K562 (cell line): ENCODE measurements around the gene MACROD2. TPM values are rescaled to one million over a fixed set of nuclear protein-coding genes. Genes with fewer than 3 reads are reported as not detected.

Experiments used
- ATAC-seq: fragments of 200-7000 bp; cut with Tn5 transposase; 3 replicates; pipeline ENCODE4 v1.9.1; 2020; ENCODE audit warnings: moderate library complexity
- BruUV-seq: library from RNA; stranded (reverse); fragments of 400-500 nt; replicated peaks from 2 replicates; lab custom pipeline; 2021; lab: Mats Ljungman, UMichigan
- CTCF ChIA-PET: fragments of 300-600 bp; formaldehyde crosslinking; extraction: SDS; loops from one replicate; lab custom pipeline; 2021; ENCODE audit warnings: low intra/inter-chr PET ratio; lab: Yijun Ruan, JAX
- POLR2A ChIA-PET: fragments of 300-600, 350-650 bp; sonication (Branson Sonifier 250); formaldehyde crosslinking; extraction: SDS; loops from one replicate; lab custom pipeline; 2021; ENCODE audit warnings: antibody characterized with exemption, inconsistent platforms; lab: Yijun Ruan, JAX
- DNase-seq, 4 experiments: peaks; one replicate each; pipeline versions ENCODE4 v3.0.0 to v3.0.0-alpha.2; 2011 to 2018; ENCODE audit warnings: low spot score in 3 of 4, mixed read lengths in 3 of 4; ENCODE audit errors: extremely low read depth in 1 of 4
- FAIRE-seq: peaks from 2 replicates; lab custom pipeline; 2011; peaks lifted over from hg19 to GRCh38; lab: Jason Lieb, UNC
- H2AFZ ChIP-seq: 2 replicates; pipeline ENCODE4 v1.6.0; 2011; ENCODE audit warnings: low read depth, low read length, control low read depth, inconsistent platforms
- H3K27ac ChIP-seq: fragments of 200-600 bp; 3 replicates; pipeline ENCODE4 v1.8.0; 2011; ENCODE audit warnings: low read depth, mild to moderate bottlenecking, control low read depth, inconsistent platforms, low read length, moderate library complexity, mixed read lengths; ENCODE audit errors: extremely low read depth
- H3K27me3 ChIP-seq, 2 experiments: fragments of 300-600 bp in 1 of 2; 2 replicates in 1 of 2; 3 replicates in 1 of 2; pipeline versions ENCODE4 v1.6.0 to v1.8.0; 2011; ENCODE audit warnings: inconsistent platforms in 2 of 2, low read length in 2 of 2, mild to moderate bottlenecking in 1 of 2, mixed read lengths in 1 of 2, moderate library complexity in 1 of 2; ENCODE audit not compliant: control insufficient read depth in 2 of 2, insufficient read depth in 2 of 2
- H3K36me3 ChIP-seq: fragments of 300-600 bp; 3 replicates; pipeline ENCODE4 v1.8.0; 2011; ENCODE audit warnings: mild to moderate bottlenecking, low read length, inconsistent platforms; ENCODE audit not compliant: control insufficient read depth, insufficient read depth
- H3K4me1 ChIP-seq, 2 experiments: fragments of 200-600 bp in 1 of 2; replicated peaks in 1 of 2; 2 replicates in 1 of 2; 3 replicates in 1 of 2; pipeline versions ENCODE4 v1.5.1 to v1.8.0; 2011; ENCODE audit warnings: inconsistent platforms in 2 of 2, low read length in 2 of 2, mild to moderate bottlenecking in 1 of 2, mixed read lengths in 1 of 2, moderate library complexity in 1 of 2; ENCODE audit not compliant: control insufficient read depth in 2 of 2, insufficient read depth in 2 of 2
- H3K4me2 ChIP-seq: 2 replicates; pipeline ENCODE4 v1.6.1; 2011; ENCODE audit warnings: low read length, control low read depth, inconsistent platforms, mixed read lengths; ENCODE audit not compliant: insufficient read depth
- H3K4me3 ChIP-seq: fragments of 200-600 bp; sonication (generic), shearing (Covaris generic); 2 replicates; pipeline ENCODE4 v1.5.1; 2016; ENCODE audit warnings: control low read depth, inconsistent platforms
- H3K79me2 ChIP-seq: fragments of 200-600 bp; 3 replicates; pipeline ENCODE4 v1.8.0; 2011; ENCODE audit warnings: low read length, inconsistent platforms; ENCODE audit not compliant: control insufficient read depth, insufficient read depth
- H3K9ac ChIP-seq, 2 experiments: 2 replicates each; pipeline versions ENCODE4 v1.6.0 to v1.6.1; 2011; ENCODE audit warnings: low read depth in 2 of 2, low read length in 2 of 2, control low read depth in 1 of 2, inconsistent platforms in 1 of 2, mild to moderate bottlenecking in 1 of 2, mixed read lengths in 1 of 2; ENCODE audit not compliant: insufficient read depth in 1 of 2
- H3K9me1 ChIP-seq: one replicate; pipeline ENCODE4 v1.6.0; 2011; ENCODE audit warnings: inconsistent platforms, mild to moderate bottlenecking, low read length, moderate library complexity; ENCODE audit not compliant: control insufficient read depth, insufficient read depth
- H3K9me3 ChIP-seq: replicated peaks from 2 replicates; pipeline ENCODE4 v1.5.1; 2011; ENCODE audit warnings: low read depth, low read length, inconsistent platforms; ENCODE audit not compliant: control insufficient read depth, insufficient read depth
- H4K20me1 ChIP-seq: replicated peaks from 2 replicates; pipeline ENCODE4 v1.6.1; 2011; ENCODE audit warnings: low read length, inconsistent platforms, mixed read lengths; ENCODE audit not compliant: control insufficient read depth, insufficient read depth
- BRF1 ChIP-seq: IDR thresholded peaks from 3 replicates; pipeline ENCODE4 v1.6.1; 2011; ENCODE audit warnings: borderline replicate concordance, mild to moderate bottlenecking; ENCODE audit not compliant: insufficient read length; ENCODE audit errors: extremely low read depth
- FOSL1 ChIP-seq: fragments of 200-800 bp; sonication (Bioruptor generic); conservative IDR thresholded peaks from 2 replicates; pipeline ENCODE4 v1.6.1; 2016; ENCODE audit warnings: missing genetic modification characterization, missing compliant biosample characterization
- IFI16 ChIP-seq: fragments of 250-450 bp; sonication (Bioruptor Pico); IDR thresholded peaks from 2 replicates; pipeline ENCODE4 v2.1.2; 2022; ENCODE audit warnings: mild to moderate bottlenecking, inconsistent platforms
- KAT8 ChIP-seq: fragments of 450-650 bp; IDR thresholded peaks from 2 replicates; pipeline ENCODE4 v1.6.1; 2016; ENCODE audit warnings: low read depth, mild to moderate bottlenecking
- KDM2B ChIP-seq: fragments of 250-450 bp; sonication (Bioruptor Pico); IDR thresholded peaks from 2 replicates; pipeline ENCODE4 v1.8.0; 2021; ENCODE audit warnings: mild to moderate bottlenecking, moderate library complexity
- PHTF2 ChIP-seq: fragments of 250-450 bp; sonication (Bioruptor Pico); IDR thresholded peaks from 2 replicates; pipeline ENCODE4 v1.5.0; 2021; ENCODE audit warnings: mild to moderate bottlenecking
- PPARD ChIP-seq: fragments of 250-450 bp; sonication (Bioruptor Pico); IDR thresholded peaks from 2 replicates; pipeline ENCODE4 v1.8.0; 2022; ENCODE audit warnings: inconsistent platforms, mild to moderate bottlenecking, moderate library complexity
- SETDB1 ChIP-seq: IDR thresholded peaks from one replicate; pipeline ENCODE4 v1.6.1; 2012; ENCODE audit warnings: low read length, control low read depth, inconsistent platforms
- SMAD4 ChIP-seq: fragments of 250-450 bp; sonication (Bioruptor Pico); conservative IDR thresholded peaks from 2 replicates; pipeline ENCODE4 v1.8.0; 2021; ENCODE audit warnings: inconsistent platforms, mild to moderate bottlenecking, moderate library complexity
- SP2 ChIP-seq: IDR thresholded peaks from 2 replicates; pipeline ENCODE4 v1.6.1; 2011; ENCODE audit warnings: mild to moderate bottlenecking, low read depth, low read length, moderate library complexity; ENCODE audit not compliant: poor library complexity, severe bottlenecking; ENCODE audit errors: extremely low read depth
- ZNF121 ChIP-seq: sonication (generic); formaldehyde crosslinking; conservative IDR thresholded peaks from 2 replicates; pipeline ENCODE4 v1.8.0; 2022; ENCODE audit warnings: missing genetic modification reagents
- ZNF436 ChIP-seq: fragments of 250-450, 450-650 bp; sonication (Bioruptor Pico); formaldehyde crosslinking; IDR thresholded peaks from 2 replicates; pipeline ENCODE4 v1.7.0; 2020; ENCODE audit warnings: mild to moderate bottlenecking
- ZNF717 ChIP-seq: fragments of 250-450 bp; sonication (Bioruptor Pico); IDR thresholded peaks from 2 replicates; pipeline ENCODE4 v1.5.0; 2021
- WGBS: fragments of 100-300 bp; shearing (Covaris generic); methylation state at CpG from one replicate; pipeline ENCODE4 v1.1.6; 2016; ENCODE audit warnings: low coverage, mixed read lengths; ENCODE audit not compliant: insufficient coverage; ENCODE audit errors: missing lambda C conversion rate; 5-methylcytosine and 5-hydroxymethylcytosine counted together
- in situ Hi-C: fragments of 300-500 bp; cut with MboI; formaldehyde crosslinking; loops from 4 replicates; pipeline ENCODE4 v1.15.0; 2018; ENCODE audit warnings: inconsistent platforms, mixed read lengths
- intact Hi-C: fragments of 100-400 bp; cut with micrococcal nuclease; formaldehyde crosslinking; loops from 2 replicates; pipeline ENCODE4 v1.14.2; 2022
- polyA plus RNA-seq, 8 experiments: library from polyadenylated mRNA; depleted of rRNA in 4 of 8; stranded (reverse) in 5 of 8; unstranded in 3 of 8; fragments of >200 nt; fragmentation: Nextera tagmentation in 2 of 8; fragmentation: Illumina TruSeq in 1 of 8; extraction: Ambion mirVana in 2 of 8; extraction: Trizol in 1 of 8; gene quantifications; 2 replicates each; pipeline versions ENCODE4 v1.2.1 to v1.2.3, GENCODE V29; 2011 to 2014; ENCODE audit warnings: inconsistent platforms in 1 of 8, missing spikeins in 1 of 8
- total RNA-seq, 7 experiments: library from RNA; depleted of rRNA in 6 of 7; stranded (reverse); fragments of >200 nt in 6 of 7; fragmentation: Illumina TruSeq in 2 of 7; extraction: Trizol in 2 of 7; gene quantifications; 2 replicates each; pipeline versions ENCODE4 v1.2.1 to v1.2.3, GENCODE V29; 2011 to 2021; ENCODE audit warnings: low replicate concordance in 1 of 7
- TF ChIP-seq, protein P1 (sequence below), 2 experiments: fragments of 250-450 bp in 1 of 2; fragments of 450-650 bp in 1 of 2; sonication (Bioruptor Pico) in 1 of 2; IDR thresholded peaks; 2 replicates each; pipeline versions ENCODE4 v1.6.1 to v1.8.0; 2016 to 2021; ENCODE audit warnings: mild to moderate bottlenecking in 2 of 2, moderate library complexity in 2 of 2, missing compliant biosample characterization in 1 of 2, missing genetic modification characterization in 1 of 2
- TF ChIP-seq, protein P2 (sequence below), 2 experiments: fragments of 450-650 bp; conservative IDR thresholded peaks; 2 replicates each; pipeline ENCODE4 v1.6.1; 2017; ENCODE audit warnings: mild to moderate bottlenecking in 2 of 2, moderate library complexity in 2 of 2
- TF ChIP-seq, protein P3 (sequence below): fragments of 450-650 bp; formaldehyde crosslinking; IDR thresholded peaks from 2 replicates; pipeline ENCODE4 v1.4.0; 2022; ENCODE audit warnings: missing genetic modification characterization
- TF ChIP-seq, protein P4 (sequence below): sonication (generic); formaldehyde crosslinking; IDR thresholded peaks from 2 replicates; pipeline ENCODE4 v1.8.1; 2022; ENCODE audit warnings: missing genetic modification reagents

Gene MACROD2
- total and polyA plus RNA-seq, 9 of the 15 experiments (the other 6 are each of a cell fraction or from before 2014, with no cell fraction given), result not detected

DNA sequence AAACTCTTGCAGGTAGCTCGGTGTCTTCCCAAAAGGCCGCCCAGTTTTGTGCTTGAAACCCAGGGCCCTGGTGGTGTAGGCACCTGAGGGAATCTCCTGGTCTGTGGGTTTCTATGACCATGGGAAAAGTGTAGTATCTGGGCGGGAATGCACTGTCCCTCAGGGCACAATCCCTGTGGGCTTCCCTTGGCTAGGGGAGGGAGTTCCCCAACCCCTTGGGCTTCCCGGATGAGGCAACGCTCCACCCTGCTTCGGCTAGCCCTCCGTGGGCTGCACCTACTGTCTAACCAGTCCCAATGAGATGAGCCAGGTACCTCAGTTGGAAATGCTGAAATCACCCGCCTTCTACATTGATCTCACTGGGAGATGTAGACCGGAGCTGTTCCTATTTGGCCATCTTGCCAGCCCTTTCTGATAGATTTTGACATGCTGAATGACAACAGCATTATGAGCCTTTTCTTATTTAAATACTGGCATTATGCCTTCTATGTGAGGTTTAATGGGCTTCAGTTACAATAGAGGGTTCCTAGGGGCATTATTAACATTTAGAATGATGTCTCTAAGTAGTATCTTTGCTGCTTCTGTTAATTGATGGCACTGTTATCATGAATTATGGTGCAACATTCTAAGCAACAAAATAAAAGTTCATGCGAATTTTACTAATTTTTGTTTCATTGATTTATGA is 475.8 kb downstream of the MACROD2 start:
- no peak overlapping the region for H2AFZ ChIP-seq
- CTCF ChIA-PET, result no interaction called here
- H3K9me3 ChIP-seq, result no peaks in the 10 kb centered on the region
- WGBS, result 2% methylated on average over 7 of the region's 10 CpGs
- no peaks in the 10 kb centered on the region for H4K20me1 ChIP-seq
- TF ChIP-seq BRF1, result no peak
- no peak for TF ChIP-seq PPARD (CRISPR knock-in tag)
- no peak for TF ChIP-seq ZNF121 (CRISPR knock-in tag)
- TF ChIP-seq SMAD4, result no peak
- TF ChIP-seq, protein P1, sequence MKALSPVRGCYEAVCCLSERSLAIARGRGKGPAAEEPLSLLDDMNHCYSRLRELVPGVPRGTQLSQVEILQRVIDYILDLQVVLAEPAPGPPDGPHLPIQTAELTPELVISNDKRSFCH (CRISPR knock-in tag; IDR thresholded peaks at IDR 0.05), result no peak
- TF ChIP-seq, protein P1 (tag; IDR thresholded peaks at IDR 0.05), result no peak
- no peak for TF ChIP-seq ZNF436 (CRISPR knock-in tag)
- no peak for TF ChIP-seq IFI16 (CRISPR knock-in tag)
- TF ChIP-seq, protein P2, sequence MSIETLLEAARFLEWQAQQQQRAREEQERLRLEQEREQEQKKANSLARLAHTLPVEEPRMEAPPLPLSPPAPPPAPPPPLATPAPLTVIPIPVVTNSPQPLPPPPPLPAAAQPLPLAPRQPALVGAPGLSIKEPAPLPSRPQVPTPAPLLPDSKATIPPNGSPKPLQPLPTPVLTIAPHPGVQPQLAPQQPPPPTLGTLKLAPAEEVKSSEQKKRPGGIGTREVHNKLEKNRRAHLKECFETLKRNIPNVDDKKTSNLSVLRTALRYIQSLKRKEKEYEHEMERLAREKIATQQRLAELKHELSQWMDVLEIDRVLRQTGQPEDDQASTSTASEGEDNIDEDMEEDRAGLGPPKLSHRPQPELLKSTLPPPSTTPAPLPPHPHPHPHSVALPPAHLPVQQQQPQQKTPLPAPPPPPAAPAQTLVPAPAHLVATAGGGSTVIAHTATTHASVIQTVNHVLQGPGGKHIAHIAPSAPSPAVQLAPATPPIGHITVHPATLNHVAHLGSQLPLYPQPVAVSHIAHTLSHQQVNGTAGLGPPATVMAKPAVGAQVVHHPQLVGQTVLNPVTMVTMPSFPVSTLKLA (conservative IDR thresholded peaks at IDR 0.05), result no peak
- TF ChIP-seq SETDB1, result no peak
- no peak for TF ChIP-seq KAT8
- no peak for TF ChIP-seq SP2
- TF ChIP-seq FOSL1, result no peak
- TF ChIP-seq, protein P3, sequence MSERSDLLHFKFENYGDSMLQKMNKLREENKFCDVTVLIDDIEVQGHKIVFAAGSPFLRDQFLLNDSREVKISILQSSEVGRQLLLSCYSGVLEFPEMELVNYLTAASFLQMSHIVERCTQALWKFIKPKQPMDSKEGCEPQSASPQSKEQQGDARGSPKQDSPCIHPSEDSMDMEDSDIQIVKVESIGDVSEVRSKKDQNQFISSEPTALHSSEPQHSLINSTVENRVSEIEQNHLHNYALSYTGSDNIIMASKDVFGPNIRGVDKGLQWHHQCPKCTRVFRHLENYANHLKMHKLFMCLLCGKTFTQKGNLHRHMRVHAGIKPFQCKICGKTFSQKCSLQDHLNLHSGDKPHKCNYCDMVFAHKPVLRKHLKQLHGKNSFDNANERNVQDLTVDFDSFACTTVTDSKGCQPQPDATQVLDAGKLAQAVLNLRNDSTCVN, result no peak
- no peak for TF ChIP-seq ZNF717 (CRISPR knock-in tag)
- no peak for TF ChIP-seq PHTF2 (CRISPR knock-in tag)
- TF ChIP-seq KDM2B (CRISPR knock-in tag), result no peak
- TF ChIP-seq, protein P4, sequence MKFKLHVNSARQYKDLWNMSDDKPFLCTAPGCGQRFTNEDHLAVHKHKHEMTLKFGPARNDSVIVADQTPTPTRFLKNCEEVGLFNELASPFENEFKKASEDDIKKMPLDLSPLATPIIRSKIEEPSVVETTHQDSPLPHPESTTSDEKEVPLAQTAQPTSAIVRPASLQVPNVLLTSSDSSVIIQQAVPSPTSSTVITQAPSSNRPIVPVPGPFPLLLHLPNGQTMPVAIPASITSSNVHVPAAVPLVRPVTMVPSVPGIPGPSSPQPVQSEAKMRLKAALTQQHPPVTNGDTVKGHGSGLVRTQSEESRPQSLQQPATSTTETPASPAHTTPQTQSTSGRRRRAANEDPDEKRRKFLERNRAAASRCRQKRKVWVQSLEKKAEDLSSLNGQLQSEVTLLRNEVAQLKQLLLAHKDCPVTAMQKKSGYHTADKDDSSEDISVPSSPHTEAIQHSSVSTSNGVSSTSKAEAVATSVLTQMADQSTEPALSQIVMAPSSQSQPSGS (CRISPR knock-in tag), result no peak
- TF ChIP-seq, all 486 proteins: peak for 0
- intact Hi-C loops (no loop called here), in situ Hi-C loops (no loop called here)
- FAIRE-seq, result no peak
- Histone ChIP-seq H3K9ac (no peak overlapping the region), H3K4me3 (no peak overlapping the region), H3K36me3 (no peaks in the 10 kb centered on the region), H3K27ac (no peak overlapping the region), H3K27me3 (no peaks in the 10 kb centered on the region), H3K4me2 (no peak overlapping the region), H3K4me1 (no peaks in the 10 kb centered on the region), H3K9me1 (no peaks in the 10 kb centered on the region), H3K79me2 (no peaks in the 10 kb centered on the region)
- no peak for ATAC-seq
- no peak for DNase-seq
- no TSS peak for BruUV-seq
- POLR2A ChIA-PET, result no interaction called here
